ENCODE results near the gene STAP1.
"Not testable (repeated sequence)": the region's sequence is repeated elsewhere in the genome, so short reads cannot be mapped to it uniquely, and the experiment has no call there.

The STAP1 gene

GRCh38 chr4:67634741-67635140, 76.2 kb downstream of the STAP1 start:
- DNase-seq: no peak

GRCh38 chr4:67635331-67635730, 76.8 kb downstream of the STAP1 start:
- DNase-seq: no peak

- DNase-seq: not testable (repeated sequence)
Measured at GRCh38 chr4:67636978-67637377, 78.5 kb downstream of the STAP1 start.

GRCh38 chr4:67638136-67638535, 79.6 kb downstream of the STAP1 start:
- DNase-seq: no peak

GRCh38 chr4:67651536-67651935, 93.0 kb downstream of the STAP1 start:
- no peak for DNase-seq

Data from activated CD4-positive, alpha-beta T cell treated with anti-CD3 and anti-CD28 coated beads, Interleukin-2, amount 50 U/mL, for 1 hour (primary cell).